B cell (primary cell): ENCODE results near the gene ANKRD11.

Experiments used
- CTCF ChIP-seq: fragments of 200-600 bp; IDR thresholded peaks from one replicate; pipeline ENCODE4 v1.8.0; 2022; ENCODE audit warnings: antibody characterized with exemption, mild to moderate bottlenecking
- EZH2 ChIP-seq: IDR thresholded peaks from 2 replicates; pipeline ENCODE4 v1.6.1; 2012; ENCODE audit warnings: borderline replicate concordance, low read depth, mild to moderate bottlenecking, moderate library complexity, low read length; ENCODE audit not compliant: insufficient read depth, poor library complexity, severe bottlenecking

- TF ChIP-seq EZH2 = no peak
- TF ChIP-seq CTCF = no peak
Measured at GRCh38 chr16:89326721-89327120, 163.6 kb downstream of the ANKRD11 start.
